ENCODE results near the gene AFDN.
"Not testable (repeated sequence)": the region's sequence is repeated elsewhere in the genome, so short reads cannot be mapped to it uniquely, and the experiment has no call there.

Gene AFDN

GRCh38 chr6:167970230-167970629 lies 143.5 kb downstream of the AFDN start:
- no peak for DNase-seq (ENCODE audit: low spot score)
- Histone ChIP-seq H3K4me3 (no peak overlapping the region), H3K27ac (no peak overlapping the region)
- TF ChIP-seq CTCF (IDR thresholded peaks at IDR 0.05) = no peak

- no peak for DNase-seq (ENCODE audit: low spot score)
- Histone ChIP-seq H3K27ac (no peak overlapping the region), H3K4me3 (no peak overlapping the region)
- TF ChIP-seq CTCF (IDR thresholded peaks at IDR 0.05) = no peak
Observed at GRCh38 chr6:167972193-167972592, 145.5 kb downstream of the AFDN start.

GRCh38 chr6:167973148-167973885 lies 146.6 kb downstream of the AFDN start:
- no peak for DNase-seq (ENCODE audit: low spot score)
- H3K27ac ChIP-seq = no peak overlapping the region
- TF ChIP-seq CTCF (IDR thresholded peaks at IDR 0.05) = no peak
- H3K4me3 ChIP-seq = no peak overlapping the region

- Histone ChIP-seq H3K27ac (no peak overlapping the region), H3K4me3 (no peak overlapping the region)
- TF ChIP-seq CTCF (IDR thresholded peaks at IDR 0.05) = no peak
- DNase-seq (ENCODE audit: low spot score) = no peak
Observed at GRCh38 chr6:167974640-167975344, 148.1 kb downstream of the AFDN start.

GRCh38 chr6:167975458-167975857 lies 148.7 kb downstream of the AFDN start:
- Histone ChIP-seq H3K4me3 (no peak overlapping the region), H3K27ac (no peak overlapping the region)
- no peak for TF ChIP-seq CTCF (IDR thresholded peaks at IDR 0.05)
- DNase-seq (ENCODE audit: low spot score) = no peak

GRCh38 chr6:167976116-167976657 lies 149.5 kb downstream of the AFDN start:
- not testable (repeated sequence) for H3K4me3 ChIP-seq; H3K27ac ChIP-seq; DNase-seq (ENCODE audit: low spot score)

GRCh38 chr6:167976708-167977107 lies 150.0 kb downstream of the AFDN start:
- DNase-seq (ENCODE audit: low spot score) = no peak
- Histone ChIP-seq H3K4me3 (no peak overlapping the region), H3K27ac (no peak overlapping the region)
- no peak for TF ChIP-seq CTCF (IDR thresholded peaks at IDR 0.05)

Data from coronary artery (tissue), 2 donors.